Neural cell (in vitro differentiated cells): ENCODE measurements around the gene ST6GALNAC4.

Source experiments
- EP300 ChIP-seq: fragments of 450-650 bp; conservative IDR thresholded peaks from 2 replicates; pipeline ENCODE4 v1.6.1; 2014; ENCODE audit warnings: antibody characterized with exemption, mild to moderate bottlenecking, moderate library complexity; ENCODE audit not compliant: poor library complexity, severe bottlenecking
- EZH2 ChIP-seq: fragments of 200-600, 300-800 bp; shearing (Covaris generic), sonication (generic); IDR thresholded peaks from 2 replicates; pipeline ENCODE4 v1.6.1; 2014; ENCODE audit warnings: antibody characterized with exemption, low read length, borderline replicate concordance, mild to moderate bottlenecking; ENCODE audit not compliant: insufficient read depth, poor library complexity, severe bottlenecking
- POLR2AphosphoS5 ChIP-seq: IDR thresholded peaks from 2 replicates; pipeline ENCODE4 v1.6.1; 2012
- TAF1 ChIP-seq: IDR thresholded peaks from 2 replicates; pipeline ENCODE4 v1.6.1; 2012; ENCODE audit warnings: low read depth
- TF ChIP-seq, protein P1 (sequence below): fragments of 450-650 bp; IDR thresholded peaks from 2 replicates; pipeline ENCODE4 v1.5.1; 2014; ENCODE audit warnings: antibody characterized with exemption, mild to moderate bottlenecking, moderate library complexity; ENCODE audit not compliant: poor library complexity, severe bottlenecking
- TF ChIP-seq, protein P2 (sequence below): IDR thresholded peaks from 2 replicates; pipeline ENCODE4 v1.6.1; 2012; ENCODE audit warnings: borderline replicate concordance

- TF ChIP-seq EP300, result no peak
- no peak for TF ChIP-seq EZH2
- no peak for TF ChIP-seq POLR2AphosphoS5
- TF ChIP-seq TAF1, result no peak
- TF ChIP-seq, protein P1, sequence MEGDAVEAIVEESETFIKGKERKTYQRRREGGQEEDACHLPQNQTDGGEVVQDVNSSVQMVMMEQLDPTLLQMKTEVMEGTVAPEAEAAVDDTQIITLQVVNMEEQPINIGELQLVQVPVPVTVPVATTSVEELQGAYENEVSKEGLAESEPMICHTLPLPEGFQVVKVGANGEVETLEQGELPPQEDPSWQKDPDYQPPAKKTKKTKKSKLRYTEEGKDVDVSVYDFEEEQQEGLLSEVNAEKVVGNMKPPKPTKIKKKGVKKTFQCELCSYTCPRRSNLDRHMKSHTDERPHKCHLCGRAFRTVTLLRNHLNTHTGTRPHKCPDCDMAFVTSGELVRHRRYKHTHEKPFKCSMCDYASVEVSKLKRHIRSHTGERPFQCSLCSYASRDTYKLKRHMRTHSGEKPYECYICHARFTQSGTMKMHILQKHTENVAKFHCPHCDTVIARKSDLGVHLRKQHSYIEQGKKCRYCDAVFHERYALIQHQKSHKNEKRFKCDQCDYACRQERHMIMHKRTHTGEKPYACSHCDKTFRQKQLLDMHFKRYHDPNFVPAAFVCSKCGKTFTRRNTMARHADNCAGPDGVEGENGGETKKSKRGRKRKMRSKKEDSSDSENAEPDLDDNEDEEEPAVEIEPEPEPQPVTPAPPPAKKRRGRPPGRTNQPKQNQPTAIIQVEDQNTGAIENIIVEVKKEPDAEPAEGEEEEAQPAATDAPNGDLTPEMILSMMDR, result no peak
- TF ChIP-seq, protein P2, sequence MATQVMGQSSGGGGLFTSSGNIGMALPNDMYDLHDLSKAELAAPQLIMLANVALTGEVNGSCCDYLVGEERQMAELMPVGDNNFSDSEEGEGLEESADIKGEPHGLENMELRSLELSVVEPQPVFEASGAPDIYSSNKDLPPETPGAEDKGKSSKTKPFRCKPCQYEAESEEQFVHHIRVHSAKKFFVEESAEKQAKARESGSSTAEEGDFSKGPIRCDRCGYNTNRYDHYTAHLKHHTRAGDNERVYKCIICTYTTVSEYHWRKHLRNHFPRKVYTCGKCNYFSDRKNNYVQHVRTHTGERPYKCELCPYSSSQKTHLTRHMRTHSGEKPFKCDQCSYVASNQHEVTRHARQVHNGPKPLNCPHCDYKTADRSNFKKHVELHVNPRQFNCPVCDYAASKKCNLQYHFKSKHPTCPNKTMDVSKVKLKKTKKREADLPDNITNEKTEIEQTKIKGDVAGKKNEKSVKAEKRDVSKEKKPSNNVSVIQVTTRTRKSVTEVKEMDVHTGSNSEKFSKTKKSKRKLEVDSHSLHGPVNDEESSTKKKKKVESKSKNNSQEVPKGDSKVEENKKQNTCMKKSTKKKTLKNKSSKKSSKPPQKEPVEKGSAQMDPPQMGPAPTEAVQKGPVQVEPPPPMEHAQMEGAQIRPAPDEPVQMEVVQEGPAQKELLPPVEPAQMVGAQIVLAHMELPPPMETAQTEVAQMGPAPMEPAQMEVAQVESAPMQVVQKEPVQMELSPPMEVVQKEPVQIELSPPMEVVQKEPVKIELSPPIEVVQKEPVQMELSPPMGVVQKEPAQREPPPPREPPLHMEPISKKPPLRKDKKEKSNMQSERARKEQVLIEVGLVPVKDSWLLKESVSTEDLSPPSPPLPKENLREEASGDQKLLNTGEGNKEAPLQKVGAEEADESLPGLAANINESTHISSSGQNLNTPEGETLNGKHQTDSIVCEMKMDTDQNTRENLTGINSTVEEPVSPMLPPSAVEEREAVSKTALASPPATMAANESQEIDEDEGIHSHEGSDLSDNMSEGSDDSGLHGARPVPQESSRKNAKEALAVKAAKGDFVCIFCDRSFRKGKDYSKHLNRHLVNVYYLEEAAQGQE, result no peak
Observed at GRCh38 chr9:127915801-127916719, 781 bp downstream of the ST6GALNAC4 start.
